H9 (cell line): ENCODE results near the gene DNAJC1. TPM values are rescaled to one million over a fixed set of nuclear protein-coding genes. Genes with fewer than 3 reads are reported as not detected.

Experiments
- DNase-seq: peaks from one replicate; pipeline ENCODE4 v3.0.0-alpha.2; 2017
- H2AFZ ChIP-seq: one replicate; pipeline ENCODE4 v1.6.1; 2013; ENCODE audit warnings: mild to moderate bottlenecking, low read length, control low read depth, moderate library complexity
- H2AK5ac ChIP-seq: 2 replicates; pipeline ENCODE4 v1.6.1; 2013; ENCODE audit warnings: low read length, control low read depth, mixed read lengths; ENCODE audit not compliant: insufficient read length
- H2BK120ac ChIP-seq: one replicate; pipeline ENCODE4 v1.6.1; 2013; ENCODE audit warnings: low read depth, mild to moderate bottlenecking, low read length, control low read depth, inconsistent platforms; ENCODE audit not compliant: poor library complexity, severe bottlenecking
- H2BK12ac ChIP-seq: 2 replicates; pipeline ENCODE4 v1.6.1; 2013; ENCODE audit warnings: low read length, control low read depth, mixed read lengths, low read depth; ENCODE audit not compliant: insufficient read length
- H2BK15ac ChIP-seq: 2 replicates; pipeline ENCODE4 v1.6.1; 2013; ENCODE audit warnings: low read depth, low read length, control low read depth
- H2BK20ac ChIP-seq: one replicate; pipeline ENCODE4 v1.6.1; 2013; ENCODE audit warnings: low read depth, mild to moderate bottlenecking, low read length, control low read depth, inconsistent platforms; ENCODE audit not compliant: poor library complexity, severe bottlenecking
- H2BK5ac ChIP-seq: 2 replicates; pipeline ENCODE4 v1.6.1; 2013; ENCODE audit warnings: low read length, control low read depth, mixed read lengths; ENCODE audit not compliant: insufficient read length
- H3K14ac ChIP-seq: 2 replicates; pipeline ENCODE4 v1.6.1; 2013; ENCODE audit warnings: low read length, control low read depth; ENCODE audit not compliant: insufficient read depth
- H3K18ac ChIP-seq: 2 replicates; pipeline ENCODE4 v1.6.1; 2013; ENCODE audit warnings: low read depth, mild to moderate bottlenecking, mixed read lengths, low read length, control low read depth; ENCODE audit not compliant: insufficient read length
- H3K23ac ChIP-seq: 2 replicates; pipeline ENCODE4 v1.6.1; 2013; ENCODE audit warnings: low read length, control low read depth, mixed read lengths, low read depth; ENCODE audit not compliant: insufficient read length
- H3K23me2 ChIP-seq: 2 replicates; pipeline ENCODE4 v1.6.1; 2013; ENCODE audit warnings: low read depth, mild to moderate bottlenecking, mixed read lengths, low read length, control low read depth; ENCODE audit not compliant: insufficient read length, poor library complexity, severe bottlenecking
- H3K27ac ChIP-seq: 2 replicates; pipeline ENCODE4 v1.5.1; 2013; ENCODE audit warnings: low read length, control low read depth, mixed read lengths, low read depth; ENCODE audit not compliant: insufficient read length
- H3K27me3 ChIP-seq: 2 replicates; pipeline ENCODE4 v1.6.1; 2013; ENCODE audit warnings: low read length, control low read depth, inconsistent platforms; ENCODE audit not compliant: insufficient read depth
- H3K4ac ChIP-seq: 2 replicates; pipeline ENCODE4 v1.6.1; 2013; ENCODE audit warnings: low read depth, mild to moderate bottlenecking, control low read depth, inconsistent platforms, low read length, moderate library complexity
- H3K4me1 ChIP-seq: 2 replicates; pipeline ENCODE4 v1.6.1; 2013; ENCODE audit warnings: low read length, control low read depth, inconsistent platforms; ENCODE audit not compliant: insufficient read depth
- H3K4me2 ChIP-seq: 2 replicates; pipeline ENCODE4 v1.6.1; 2013; ENCODE audit warnings: low read length, control low read depth, mixed read lengths; ENCODE audit not compliant: insufficient read length, insufficient read depth
- H3K56ac ChIP-seq: 2 replicates; pipeline ENCODE4 v1.6.1; 2013; ENCODE audit warnings: low read depth, mild to moderate bottlenecking, mixed read lengths, low read length, control low read depth; ENCODE audit not compliant: insufficient read length
- H3K79me1 ChIP-seq: 2 replicates; pipeline ENCODE4 v1.6.1; 2013; ENCODE audit warnings: low read depth, mild to moderate bottlenecking, moderate library complexity, low read length, control low read depth, inconsistent platforms; ENCODE audit not compliant: insufficient read depth, poor library complexity, severe bottlenecking
- H3K79me2 ChIP-seq: 2 replicates; pipeline ENCODE4 v1.6.1; 2013; ENCODE audit warnings: low read length, control low read depth, inconsistent platforms; ENCODE audit not compliant: insufficient read depth
- H3K9ac ChIP-seq: 2 replicates; pipeline ENCODE4 v1.6.1; 2013; ENCODE audit warnings: low read length, control low read depth, mixed read lengths; ENCODE audit not compliant: insufficient read length; ENCODE audit errors: extremely low read depth
- H3K9me3 ChIP-seq: one replicate; pipeline ENCODE4 v1.6.1; 2013; ENCODE audit warnings: low read depth, low read length, inconsistent platforms; ENCODE audit not compliant: control insufficient read depth
- H3T11ph ChIP-seq: one replicate; pipeline ENCODE4 v1.6.1; 2013; ENCODE audit warnings: mild to moderate bottlenecking, low read length, control low read depth, inconsistent platforms
- H4K20me1 ChIP-seq: one replicate; pipeline ENCODE4 v1.6.1; 2013; ENCODE audit not compliant: control insufficient read depth, insufficient read length, insufficient read depth
- H4K5ac ChIP-seq: 2 replicates; pipeline ENCODE4 v1.6.1; 2013; ENCODE audit warnings: low read depth, mild to moderate bottlenecking, mixed read lengths, low read length, control low read depth; ENCODE audit not compliant: insufficient read length
- H4K8ac ChIP-seq: replicated peaks from 2 replicates; pipeline ENCODE4 v1.6.1; 2013; ENCODE audit warnings: low read length, control low read depth, mixed read lengths, low read depth; ENCODE audit not compliant: insufficient read length
- H4K91ac ChIP-seq: 2 replicates; pipeline ENCODE4 v1.6.1; 2013; ENCODE audit warnings: low read depth, mild to moderate bottlenecking, moderate library complexity, mixed read lengths, low read length, control low read depth; ENCODE audit not compliant: insufficient read length
- H3K27ac Mint-ChIP-seq, 3 experiments: 2 replicates in 2 of 3; 3 replicates in 1 of 3; pipeline ENCODE4 v1.8.0; 2020 to 2021; ENCODE audit warnings: mixed read lengths in 3 of 3, mild to moderate bottlenecking in 1 of 3, moderate library complexity in 1 of 3
- H3K27me3 Mint-ChIP-seq: 2 replicates; pipeline ENCODE4 v1.8.0; 2021; ENCODE audit warnings: low read depth, mild to moderate bottlenecking, moderate library complexity, mixed read lengths
- H3K36me3 Mint-ChIP-seq, 3 experiments: 2 replicates in 2 of 3; 3 replicates in 1 of 3; pipeline ENCODE4 v1.8.0; 2020 to 2021; ENCODE audit warnings: low read depth in 3 of 3, mixed read lengths in 3 of 3; ENCODE audit not compliant: insufficient read depth in 1 of 3
- H3K4me1 Mint-ChIP-seq, 2 experiments: 2 replicates each; pipeline ENCODE4 v1.8.0; 2020; ENCODE audit warnings: mixed read lengths in 2 of 2
- H3K4me3 Mint-ChIP-seq, 2 experiments: 2 replicates in 1 of 2; 3 replicates in 1 of 2; pipeline ENCODE4 v1.8.0; 2020 to 2021; ENCODE audit warnings: mild to moderate bottlenecking in 2 of 2, mixed read lengths in 2 of 2, moderate library complexity in 1 of 2
- H3K9me3 Mint-ChIP-seq, 2 experiments: 2 replicates in 1 of 2; 3 replicates in 1 of 2; pipeline ENCODE4 v1.8.0; 2020; ENCODE audit warnings: mild to moderate bottlenecking in 2 of 2, mixed read lengths in 2 of 2, moderate library complexity in 1 of 2
- WGBS: extraction: QIAGEN DNeasy Blood & Tissue Kit; methylation state at CpG from one replicate; pipeline ENCODE4 v1.1.7; 2013; ENCODE audit warnings: missing lambda C conversion rate, low lambda C conversion rate, mixed read lengths; ENCODE audit not compliant: insufficient read length; ENCODE audit errors: extremely low coverage; 5-methylcytosine and 5-hydroxymethylcytosine counted together
- total RNA-seq: library from RNA; stranded (reverse); gene quantifications from 2 replicates; pipeline ENCODE4 v1.2.1, GENCODE V29; 2021
- TF ChIP-seq, protein P1 (sequence below): fragments of 200-600 bp; sonication (generic); conservative IDR thresholded peaks from 3 replicates; pipeline ENCODE4 v1.8.0; 2021; ENCODE audit warnings: antibody characterized with exemption, mild to moderate bottlenecking

DNAJC1 gene
- total RNA-seq, 1 experiment from 2014 or later, result 11.2 TPM

DNA sequence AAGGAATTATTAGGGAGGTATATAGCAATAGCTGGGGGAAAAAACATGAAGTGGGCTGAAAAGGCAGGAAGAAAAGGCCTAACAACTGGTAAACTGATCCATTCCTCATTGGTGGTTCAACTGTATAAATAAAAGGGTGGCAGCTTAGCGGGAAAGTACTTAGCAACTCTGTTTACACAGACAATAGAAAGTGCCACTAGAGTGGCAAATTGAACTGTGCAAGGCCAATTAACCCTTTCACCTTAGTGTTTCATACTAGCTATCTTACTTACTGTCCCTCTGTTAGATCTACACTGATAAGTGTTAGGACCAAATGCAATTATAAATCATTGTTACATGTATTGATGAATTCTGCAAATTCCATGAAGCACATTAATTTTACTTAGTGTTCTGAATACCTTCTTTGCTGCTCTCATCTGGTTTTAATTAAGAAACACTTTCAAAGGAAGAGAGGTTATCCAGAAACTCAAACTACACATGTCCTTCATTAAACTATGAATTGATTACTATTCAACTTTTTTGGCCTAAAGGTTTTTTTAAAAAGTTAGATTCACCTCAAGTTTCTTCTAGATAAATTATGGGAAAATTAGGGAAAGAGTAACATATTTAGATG, 28.0 kb downstream of the DNAJC1 start:
- no peak overlapping the region for H3K4ac ChIP-seq
- H2AK5ac ChIP-seq, result no peak overlapping the region
- Mint-ChIP-seq H3K9me3 (no peaks in the 10 kb centered on the region), H3K4me3 (no peak overlapping the region), H3K27ac (peak overlapping the region in 1 of 3 experiments; percentile 22; a peak in 1 of 7 replicates), H3K27me3 (no peaks in the 10 kb centered on the region), H3K36me3 (no peaks in the 10 kb centered on the region), H3K4me1 (peaks cover 43 to 51% of the 10 kb centered on the region in 2 experiments)
- H3K9ac ChIP-seq, result no peak overlapping the region
- no peak overlapping the region for H3T11ph ChIP-seq
- H3K4me2 ChIP-seq, result no peak overlapping the region
- no peak overlapping the region for H3K23ac ChIP-seq
- H3K56ac ChIP-seq, result no peak overlapping the region
- no peak overlapping the region for H4K8ac ChIP-seq
- H3K27ac ChIP-seq, result no peak overlapping the region
- no peaks in the 10 kb centered on the region for H3K27me3 ChIP-seq
- no peak overlapping the region for H4K5ac ChIP-seq
- H2BK5ac ChIP-seq, result no peak overlapping the region
- no CpG with 5 or more reads among the region's 1 CpG for WGBS
- no peaks in the 10 kb centered on the region for H4K20me1 ChIP-seq
- H3K23me2 ChIP-seq, result no peaks in the 10 kb centered on the region
- no peak overlapping the region for H2BK120ac ChIP-seq
- no peak overlapping the region for H4K91ac ChIP-seq
- no peak overlapping the region for H3K18ac ChIP-seq
- no peak overlapping the region for H3K14ac ChIP-seq
- no peak overlapping the region for H2BK15ac ChIP-seq
- no peak overlapping the region for H2BK12ac ChIP-seq
- no peak for DNase-seq
- H3K4me1 ChIP-seq, result no peaks in the 10 kb centered on the region; the same call in 1 of the 2 replicates
- TF ChIP-seq, protein P1, sequence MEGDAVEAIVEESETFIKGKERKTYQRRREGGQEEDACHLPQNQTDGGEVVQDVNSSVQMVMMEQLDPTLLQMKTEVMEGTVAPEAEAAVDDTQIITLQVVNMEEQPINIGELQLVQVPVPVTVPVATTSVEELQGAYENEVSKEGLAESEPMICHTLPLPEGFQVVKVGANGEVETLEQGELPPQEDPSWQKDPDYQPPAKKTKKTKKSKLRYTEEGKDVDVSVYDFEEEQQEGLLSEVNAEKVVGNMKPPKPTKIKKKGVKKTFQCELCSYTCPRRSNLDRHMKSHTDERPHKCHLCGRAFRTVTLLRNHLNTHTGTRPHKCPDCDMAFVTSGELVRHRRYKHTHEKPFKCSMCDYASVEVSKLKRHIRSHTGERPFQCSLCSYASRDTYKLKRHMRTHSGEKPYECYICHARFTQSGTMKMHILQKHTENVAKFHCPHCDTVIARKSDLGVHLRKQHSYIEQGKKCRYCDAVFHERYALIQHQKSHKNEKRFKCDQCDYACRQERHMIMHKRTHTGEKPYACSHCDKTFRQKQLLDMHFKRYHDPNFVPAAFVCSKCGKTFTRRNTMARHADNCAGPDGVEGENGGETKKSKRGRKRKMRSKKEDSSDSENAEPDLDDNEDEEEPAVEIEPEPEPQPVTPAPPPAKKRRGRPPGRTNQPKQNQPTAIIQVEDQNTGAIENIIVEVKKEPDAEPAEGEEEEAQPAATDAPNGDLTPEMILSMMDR, result no peak
- no peaks in the 10 kb centered on the region for H3K79me1 ChIP-seq
- H2AFZ ChIP-seq, result no peak overlapping the region
- no peaks in the 10 kb centered on the region for H3K9me3 ChIP-seq
- no peaks in the 10 kb centered on the region for H3K79me2 ChIP-seq
- H2BK20ac ChIP-seq, result no peak overlapping the region
